ENCODE results near the gene NCK2.

- TF ChIP-seq CTCF (IDR thresholded peaks at IDR 0.05; ENCODE audit: low read length), result no peak
- TF ChIP-seq EZH2 (IDR thresholded peaks at IDR 0.05; ENCODE audit: borderline replicate concordance, low read length), result no peak
Observed at GRCh38 chr2:105917688-105918087, 173.0 kb downstream of the NCK2 start.
